NCI-H2107 (cell line): ENCODE measurements around the gene AOPEP.
A peak's percentile ranks its signal among the peaks of the same experiment; 100 is the strongest.

Source experiments
- DNase-seq: peaks from one replicate; lab custom pipeline; 2025; lab: John Stamatoyannopoulos, UW

Gene AOPEP

DNA sequence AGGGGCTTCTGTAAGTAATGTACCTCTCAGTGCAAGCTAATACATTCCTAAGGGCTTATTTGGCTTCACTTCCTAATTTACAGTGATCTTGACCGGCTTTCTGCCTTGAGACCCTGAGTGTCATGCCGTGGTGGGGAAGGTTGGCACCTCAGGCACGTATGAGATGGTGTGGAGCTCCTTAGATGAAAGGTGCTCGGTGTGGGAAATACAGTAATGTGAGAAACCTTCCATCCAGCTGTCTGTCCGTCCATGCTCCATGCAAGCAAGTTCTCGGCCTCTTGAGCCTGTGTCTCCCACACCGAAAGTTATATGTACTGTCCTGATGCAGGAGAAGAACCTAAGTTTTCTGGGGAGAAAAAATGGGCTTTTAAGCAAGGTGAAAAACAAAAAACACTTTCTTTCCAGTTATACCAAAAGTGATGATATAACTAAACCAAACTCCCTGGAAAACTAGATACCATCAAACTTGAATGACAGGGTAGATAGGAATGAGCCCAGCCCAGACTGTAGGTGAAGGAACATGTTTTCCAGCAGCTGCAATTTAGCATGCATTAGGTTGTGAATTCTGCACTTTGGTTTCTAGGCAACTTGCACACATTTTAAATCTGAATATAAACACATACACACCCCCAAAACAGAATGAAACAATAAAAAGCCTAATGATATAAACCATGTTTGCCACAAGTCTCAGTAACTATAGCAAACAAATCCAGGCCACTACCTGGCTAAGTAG lies 311.5 kb downstream of the AOPEP start:
- no peak for DNase-seq

DNA sequence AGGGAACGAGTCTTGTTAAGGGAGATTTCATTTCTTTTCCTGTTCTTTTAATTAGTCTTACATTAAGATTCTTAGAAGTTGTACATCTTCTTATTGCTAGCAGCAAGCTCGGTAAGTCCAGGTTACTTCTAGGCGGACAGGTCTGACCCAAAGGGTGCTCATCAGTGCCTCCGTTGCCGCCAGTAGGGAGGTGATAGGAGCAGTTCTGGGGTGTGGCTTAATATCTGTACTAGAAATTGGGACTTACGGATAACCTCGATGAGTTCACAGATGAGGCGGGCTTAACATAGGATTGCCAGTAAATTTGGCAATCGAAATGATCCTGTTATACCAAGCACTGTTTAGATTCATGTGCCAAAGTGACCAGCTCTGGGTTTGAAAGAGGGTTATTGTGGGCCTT lies 312.2 kb downstream of the AOPEP start:
- DNase-seq, result no peak

DNA sequence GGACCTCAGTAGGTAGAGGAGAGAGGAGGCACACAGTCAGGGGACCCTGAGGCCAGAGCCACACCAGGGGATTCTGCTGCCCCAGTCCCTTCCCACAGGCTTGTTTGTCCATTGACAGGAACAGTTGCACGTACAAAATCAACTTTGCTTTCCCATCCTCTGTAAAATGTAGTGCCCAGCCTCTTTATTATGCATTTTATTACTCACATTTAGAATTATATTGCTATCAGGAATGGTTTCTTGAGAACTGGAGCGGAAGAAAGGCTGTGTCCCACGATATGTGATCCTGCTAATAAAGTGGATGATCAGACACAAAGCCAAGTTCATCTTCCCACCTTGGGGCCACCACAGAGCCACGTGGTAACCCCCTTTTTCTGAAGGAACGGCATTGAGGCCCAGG lies 313.6 kb downstream of the AOPEP start:
- DNase-seq, result no peak

DNA sequence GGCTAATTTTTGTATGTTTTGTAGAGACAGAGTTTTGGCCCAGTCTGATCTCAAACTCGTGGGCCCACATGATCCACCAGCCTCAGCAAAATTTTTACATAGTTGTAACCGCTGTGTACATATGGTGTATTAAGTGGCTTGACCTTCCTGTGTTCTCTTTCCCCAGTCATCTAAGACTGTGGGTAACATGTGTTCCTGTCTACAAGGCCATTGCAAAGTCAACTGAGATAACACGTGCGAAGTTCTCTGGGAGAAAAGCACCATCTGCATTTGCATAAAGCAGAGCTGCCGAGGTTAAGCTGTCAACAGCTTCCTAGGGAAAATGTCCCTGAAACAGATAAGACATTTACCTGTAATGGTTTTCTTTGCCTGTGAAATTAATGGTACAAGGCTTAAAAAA lies 317.3 kb downstream of the AOPEP start:
- no peak for DNase-seq

DNA sequence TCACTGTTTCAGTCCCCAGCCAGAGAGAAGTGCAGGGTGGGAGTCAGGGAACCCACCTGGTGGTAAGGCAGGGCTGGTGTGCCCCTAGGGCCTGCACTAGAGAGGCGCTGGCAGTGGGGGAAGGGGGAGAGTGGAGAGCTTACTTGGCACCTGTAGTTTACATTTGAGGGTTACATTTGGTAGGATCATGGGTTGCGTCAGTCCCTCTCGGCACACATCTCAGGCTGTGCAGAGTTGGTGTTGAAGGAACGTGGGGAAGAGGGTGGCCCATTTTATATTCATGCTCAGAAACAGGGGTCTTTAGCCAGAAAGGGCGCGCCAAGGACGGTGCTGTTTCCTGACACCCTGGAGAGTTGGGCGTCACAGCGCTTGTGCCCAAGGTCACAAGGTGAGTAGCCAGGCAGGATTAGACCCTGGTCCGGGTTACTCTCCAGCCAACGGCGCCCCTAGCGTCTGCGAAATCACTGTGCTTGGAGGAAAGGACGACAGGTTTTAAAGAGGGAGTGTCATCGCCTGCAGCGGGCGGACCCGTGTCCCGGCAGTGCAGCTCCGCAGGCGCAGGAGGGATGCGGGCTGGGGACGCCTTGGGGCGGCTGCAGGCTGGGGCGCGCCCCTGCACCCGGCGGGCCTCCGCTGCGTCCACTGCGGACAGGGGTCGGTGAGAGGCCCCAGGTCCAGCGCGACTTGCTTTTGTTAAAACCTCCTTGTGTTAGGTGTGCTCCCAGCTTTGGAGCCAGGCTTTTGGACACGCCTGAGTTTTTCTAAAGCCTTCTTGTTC lies 318.4 kb downstream of the AOPEP start:
- DNase-seq, result no peak

DNA sequence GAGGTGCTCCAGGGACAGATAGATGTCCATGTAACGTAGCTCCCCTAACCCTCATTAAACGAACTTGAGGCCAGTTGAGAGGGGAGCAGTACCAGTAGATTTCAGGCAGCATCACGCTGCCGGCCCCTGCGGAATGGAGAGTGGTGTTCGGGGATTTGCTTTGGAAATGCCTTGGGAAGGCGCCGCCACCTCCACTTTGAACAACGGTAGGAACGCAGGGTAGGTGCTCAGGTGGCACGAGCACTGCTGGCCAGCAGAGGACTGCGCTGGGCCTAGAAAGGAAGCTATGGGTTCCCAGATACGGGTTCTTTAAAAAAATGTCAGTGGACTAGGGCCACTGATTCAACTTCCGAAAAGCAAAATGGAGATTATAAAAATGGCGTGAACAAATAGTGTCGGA lies 319.3 kb downstream of the AOPEP start:
- no peak for DNase-seq

DNA sequence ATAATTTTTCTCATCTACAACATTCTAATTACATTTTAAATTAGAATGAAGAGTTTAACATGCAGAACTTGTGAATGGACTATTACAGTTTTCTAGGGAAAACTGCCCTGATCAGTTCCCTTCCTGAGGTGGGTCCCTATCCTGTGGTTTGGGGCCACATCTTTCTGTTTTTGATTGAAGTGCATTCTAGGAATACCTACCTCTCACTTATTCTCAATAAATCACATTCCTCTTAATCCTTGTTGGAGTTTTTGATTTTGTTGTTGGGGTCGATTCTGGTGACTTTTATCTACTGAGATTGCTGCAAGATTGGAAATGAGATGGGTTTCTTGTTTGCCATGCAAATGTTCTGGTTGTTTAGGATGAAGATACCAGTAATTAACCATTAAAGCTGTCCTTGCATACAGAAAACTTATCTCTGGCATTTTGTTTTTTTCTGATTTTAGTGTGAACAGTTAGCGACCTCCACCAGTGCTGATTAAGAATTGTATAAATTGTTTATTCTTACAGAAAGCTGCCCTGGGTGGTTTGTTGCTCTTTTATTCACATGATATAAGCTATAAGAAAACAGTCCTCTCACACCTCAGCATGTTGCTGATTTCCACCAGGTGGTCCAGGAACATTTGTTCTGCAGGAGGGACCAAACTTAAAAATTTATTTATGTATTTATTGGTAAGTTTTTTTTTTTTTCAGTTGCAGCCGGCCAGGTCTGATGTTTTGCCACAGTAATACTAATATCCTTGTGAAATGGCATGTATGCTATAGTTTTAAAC lies 321.1 kb downstream of the AOPEP start:
- DNase-seq, result no peak

DNA sequence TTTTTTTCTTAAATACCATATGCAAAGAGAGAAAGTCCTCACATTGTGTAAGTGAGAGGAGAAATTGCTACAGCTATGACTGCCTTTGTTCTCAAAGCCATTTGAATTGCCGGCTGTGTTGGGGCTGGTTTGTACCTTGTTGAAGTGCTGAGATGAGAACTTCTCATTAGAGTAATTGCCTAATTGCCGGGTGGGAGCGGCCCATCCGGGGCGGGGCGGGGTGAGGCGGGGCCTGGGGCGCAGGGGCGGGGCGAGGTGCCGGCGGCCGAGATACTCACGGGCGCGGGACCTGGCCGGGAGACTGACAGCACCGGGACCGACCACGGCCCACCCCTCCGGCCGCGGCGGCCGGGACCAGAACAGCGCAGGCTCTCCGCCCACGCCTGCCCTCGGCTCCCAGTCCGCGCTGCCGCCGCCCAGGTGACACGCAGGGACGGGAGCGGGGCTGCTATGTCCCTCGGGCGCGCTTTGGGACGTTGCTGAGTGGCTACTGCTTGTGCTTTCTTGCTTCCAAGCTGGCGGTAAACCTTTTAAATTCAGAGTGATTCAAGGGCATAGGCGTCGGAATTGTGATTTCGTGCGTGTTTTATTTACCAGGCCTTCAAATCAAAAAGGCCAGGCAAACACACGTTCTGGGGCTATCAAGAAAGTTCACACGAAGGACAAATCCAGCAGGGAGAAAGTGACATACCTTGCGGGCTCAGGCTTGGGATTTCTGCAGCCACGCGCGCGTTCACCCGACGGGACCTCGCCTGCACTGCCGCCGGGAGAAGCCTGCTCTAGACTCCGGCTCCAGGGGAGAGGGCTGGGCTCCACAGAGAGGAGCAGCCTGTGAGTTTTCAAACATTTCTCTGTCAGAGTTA lies 322.0 kb downstream of the AOPEP start:
- DNase-seq, result no peak

GRCh38 chr9:95049761-95050160 lies 323.3 kb downstream of the AOPEP start:
- DNase-seq, result no peak

DNA sequence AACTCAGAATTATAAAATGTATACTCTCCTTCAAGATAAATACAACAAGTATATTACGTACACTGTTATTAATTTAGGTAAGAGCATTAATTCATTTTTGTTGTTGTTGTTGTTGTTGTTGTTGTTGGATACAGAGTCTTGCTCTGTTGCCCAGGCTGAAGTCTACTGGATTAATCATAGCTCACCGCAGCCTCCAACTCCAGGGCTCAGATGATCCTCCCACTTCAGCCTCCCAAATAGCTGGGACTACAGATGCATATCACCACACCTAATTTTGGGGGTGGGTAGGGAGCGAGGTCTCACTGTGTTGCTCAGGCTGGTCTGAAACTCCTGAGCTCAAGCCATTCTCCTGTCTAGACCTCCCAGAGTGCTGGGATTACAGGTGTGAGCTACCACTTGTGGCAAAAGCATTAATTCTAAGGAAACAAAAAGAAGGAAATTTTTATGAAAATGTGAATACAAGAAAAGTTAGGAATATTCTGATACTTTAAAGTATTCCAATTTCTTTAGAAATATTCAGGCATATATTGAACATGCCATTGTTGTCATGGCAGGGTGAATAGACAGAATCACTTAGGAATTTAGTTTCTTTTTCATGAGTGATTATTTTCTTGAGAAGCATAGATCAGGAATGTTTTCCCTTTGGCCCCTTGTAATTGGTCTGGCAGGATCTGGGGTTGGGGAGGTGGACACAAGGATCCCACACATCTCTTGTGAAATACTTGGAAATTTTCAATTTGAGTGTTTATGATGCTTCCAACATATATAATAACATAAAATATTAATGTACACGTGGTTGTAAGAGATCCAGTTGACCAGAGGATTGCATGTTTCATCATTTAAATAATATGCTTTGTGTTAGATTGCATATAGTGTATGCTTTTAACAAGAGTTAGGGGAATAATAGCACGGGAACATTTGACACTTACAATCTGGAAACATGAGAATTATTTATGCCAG lies 327.4 kb downstream of the AOPEP start:
- no peak for DNase-seq

DNA sequence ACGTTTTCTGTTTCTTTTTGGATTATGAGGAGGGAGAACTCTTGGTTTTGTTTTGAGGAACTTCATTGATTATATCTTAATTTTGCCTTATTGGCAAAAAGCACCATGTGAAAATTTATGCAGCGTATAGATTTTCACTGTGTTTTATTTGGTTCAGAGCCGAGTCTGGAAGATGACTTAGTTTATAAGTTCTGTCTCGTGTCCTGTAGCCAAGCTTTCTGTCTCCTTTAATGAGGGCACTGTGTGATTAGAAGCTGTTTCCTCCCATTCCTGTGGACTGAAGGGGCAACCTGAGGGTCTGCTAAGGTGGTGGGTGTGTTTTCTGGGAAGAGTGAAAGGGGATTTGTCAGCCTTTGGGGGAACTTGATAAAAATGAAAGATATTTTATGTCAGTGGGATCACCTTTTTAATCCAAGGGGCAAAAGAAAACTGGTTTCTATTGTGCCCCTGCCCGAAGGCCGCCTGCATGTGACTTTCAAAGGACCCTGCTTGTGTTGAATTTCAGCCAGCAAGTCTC lies 328.9 kb downstream of the AOPEP start:
- DNase-seq, result no peak

DNA sequence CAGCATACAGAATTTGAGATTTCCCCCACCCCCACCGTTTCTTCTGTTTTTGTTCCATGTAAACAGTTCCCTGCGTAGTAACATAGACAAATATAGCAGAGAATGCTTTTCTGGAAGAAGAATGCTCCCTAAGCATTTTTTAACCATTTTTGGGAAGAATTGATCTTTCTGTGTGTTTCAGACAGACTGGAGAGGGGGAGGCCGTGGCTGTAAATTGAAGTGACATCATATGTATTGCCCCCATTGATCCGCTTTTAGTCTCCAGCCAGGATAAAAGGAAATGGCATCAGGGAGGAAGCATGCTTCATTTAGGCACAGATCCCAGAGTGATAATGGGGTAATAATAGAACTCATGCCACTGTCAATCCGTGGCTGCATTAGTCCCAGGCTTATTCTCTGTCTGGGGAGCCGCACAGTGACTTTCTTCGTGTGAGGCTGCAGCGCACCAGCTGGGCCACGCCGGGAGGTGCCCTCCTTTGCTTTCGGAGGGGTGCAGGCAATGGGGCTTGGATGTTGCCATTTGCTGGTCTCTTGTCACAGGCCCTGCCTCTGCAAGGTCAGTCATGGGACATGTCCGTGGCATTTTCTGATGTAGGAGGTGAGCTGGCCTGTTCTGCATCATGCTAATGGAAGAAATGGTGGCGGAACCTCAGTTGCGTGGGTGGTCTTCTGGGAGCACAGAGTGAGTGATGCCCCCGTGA lies 329.5 kb downstream of the AOPEP start:
- peak; percentile 23 for DNase-seq

- no peak for DNase-seq
These were observed 330.6 kb downstream of the AOPEP start for GRCh38 chr9:95057101-95057500.

GRCh38 chr9:95058121-95058785 lies 331.8 kb downstream of the AOPEP start:
- no peak for DNase-seq

DNA sequence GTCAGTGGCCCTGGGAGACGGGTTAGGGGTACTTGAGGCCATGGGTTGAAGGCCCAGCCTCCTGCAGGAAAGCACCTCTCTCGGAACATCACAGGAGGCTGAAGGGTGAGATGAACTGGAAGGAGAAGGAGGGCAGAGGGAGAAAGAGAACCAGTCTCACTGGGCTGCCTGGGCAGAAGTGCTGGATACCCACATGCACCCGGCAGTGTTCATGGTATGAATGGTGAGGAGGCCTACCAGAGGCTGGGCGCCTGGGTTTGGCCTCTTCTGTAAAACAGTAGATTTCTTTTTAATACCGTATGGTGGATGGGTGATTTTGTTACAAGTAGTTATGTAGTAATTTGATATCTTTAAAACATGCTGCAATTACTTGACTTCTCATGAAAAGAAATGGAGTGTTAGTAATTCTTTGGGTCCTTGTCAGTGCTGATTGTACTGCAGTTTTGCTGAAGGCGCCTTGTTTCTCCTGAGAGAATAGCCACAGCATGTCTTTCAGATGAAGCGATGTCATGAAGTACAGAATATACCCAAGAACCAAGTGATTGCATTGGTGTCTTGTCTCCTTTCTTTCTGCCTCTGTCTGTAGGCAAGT lies 332.4 kb downstream of the AOPEP start:
- DNase-seq, result no peak

DNA sequence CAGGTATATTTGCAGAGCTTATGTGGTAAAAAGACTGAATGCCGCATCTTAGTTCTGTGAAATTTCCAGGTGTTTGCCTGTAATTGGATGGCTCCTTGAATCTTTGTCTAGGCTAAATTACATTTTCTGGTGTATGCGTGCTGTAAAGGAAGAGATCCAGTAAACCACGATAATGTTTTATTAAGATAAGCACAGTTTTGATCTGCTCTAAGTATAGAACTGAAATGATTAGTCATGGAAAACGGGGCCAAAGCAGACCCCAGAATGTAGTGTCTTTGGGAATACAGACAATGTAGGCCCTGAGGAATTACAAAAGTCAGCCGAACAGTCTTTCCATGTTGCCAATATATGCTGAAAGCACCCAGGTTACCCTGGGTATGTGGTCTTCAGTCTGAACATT lies 333.7 kb downstream of the AOPEP start:
- DNase-seq, result no peak

DNA sequence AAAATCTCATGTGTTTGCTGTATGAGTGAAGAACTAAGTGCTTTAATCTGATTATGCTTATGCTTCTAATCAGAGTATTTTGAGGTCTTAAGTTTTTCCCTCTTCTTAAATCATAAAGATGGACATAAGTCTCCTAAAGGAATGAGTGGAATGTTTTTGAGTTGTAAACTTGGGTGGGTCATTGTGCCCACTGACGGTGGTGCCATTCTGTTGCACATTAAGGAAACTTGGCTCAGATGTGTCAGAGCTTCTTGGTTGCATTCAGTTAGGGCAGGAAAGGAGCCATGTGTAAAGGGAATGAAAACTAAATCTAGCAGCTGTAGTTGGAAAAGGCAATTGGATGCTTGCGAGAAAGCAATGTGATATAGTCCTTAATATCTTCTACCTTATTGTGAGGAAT lies 334.4 kb downstream of the AOPEP start:
- DNase-seq, result no peak

DNA sequence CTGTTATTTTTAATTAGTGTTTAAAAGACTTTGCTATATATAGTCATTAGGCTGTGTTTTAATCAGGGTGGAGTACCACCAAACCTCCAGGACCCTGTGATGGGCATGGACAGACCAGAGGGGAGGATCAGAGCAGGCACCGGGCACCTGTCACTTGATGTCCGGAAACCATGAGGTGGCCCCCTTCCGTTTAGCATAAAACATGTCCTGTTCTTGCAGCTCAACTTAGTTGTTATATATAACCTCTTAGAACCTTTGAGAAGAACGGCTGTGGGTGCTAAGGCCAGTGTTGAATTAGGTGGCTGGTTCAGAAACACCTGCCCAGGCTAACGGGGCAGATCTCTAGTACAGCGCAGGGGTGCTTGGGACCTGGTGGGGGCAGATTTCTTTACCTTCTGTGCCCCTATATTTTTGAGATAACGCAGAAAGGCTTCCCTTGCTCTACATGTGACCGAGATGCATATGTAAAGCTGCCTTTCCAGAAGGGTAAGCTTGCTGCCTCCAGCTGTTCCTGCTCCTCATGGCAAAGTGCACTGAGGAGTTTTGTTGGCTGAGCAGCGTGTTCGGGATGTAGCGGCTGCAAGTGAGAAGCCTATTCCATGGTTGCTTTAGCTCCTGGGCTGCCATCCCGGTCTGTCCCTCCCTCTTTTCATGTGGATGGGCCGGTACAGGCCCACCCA lies 335.6 kb downstream of the AOPEP start:
- DNase-seq, result no peak
